Activated CD4-positive, alpha-beta T cell treated with anti-CD3 and anti-CD28 coated beads, Interleukin-2, amount 10 ng/mL, durations not matched to agents 7 days and 5 days (primary cell): ENCODE results near the gene BCKDHA. TPM values are rescaled to one million over a fixed set of nuclear protein-coding genes. Genes with fewer than 3 reads are reported as not detected.

Experiments used
- CTCF ChIA-PET: fragments of 350-600 bp; sonication (Branson Sonifier 250); formaldehyde crosslinking; loops from one replicate; lab custom pipeline; 2021; ENCODE audit warnings: antibody characterized with exemption; lab: Charles Lee
- POLR2A ChIA-PET: fragments of 350-600 bp; sonication (Branson Sonifier 250); formaldehyde crosslinking; loops from one replicate; lab custom pipeline; 2021; ENCODE audit warnings: antibody characterized with exemption; lab: Charles Lee
- DNase-seq: peaks from one replicate; pipeline ENCODE4 v3.0.0-alpha.2; 2020
- H3K27ac Mint-ChIP-seq: one replicate; pipeline ENCODE4 v1.8.0; 2021; ENCODE audit warnings: mild to moderate bottlenecking, moderate library complexity, mixed read lengths
- H3K27me3 Mint-ChIP-seq: one replicate; pipeline ENCODE4 v1.8.0; 2021; ENCODE audit warnings: mixed read lengths
- H3K36me3 Mint-ChIP-seq: one replicate; pipeline ENCODE4 v1.8.0; 2021; ENCODE audit warnings: low read depth, mixed read lengths
- H3K4me1 Mint-ChIP-seq: one replicate; pipeline ENCODE4 v1.8.0; 2021; ENCODE audit warnings: mixed read lengths
- H3K4me3 Mint-ChIP-seq: one replicate; pipeline ENCODE4 v1.8.0; 2021; ENCODE audit warnings: mild to moderate bottlenecking, moderate library complexity, mixed read lengths
- H3K9me3 Mint-ChIP-seq: one replicate; pipeline ENCODE4 v1.8.0; 2021; ENCODE audit warnings: mixed read lengths
- total RNA-seq, 2 experiments: library from RNA; stranded (reverse); gene quantifications; one replicate each; pipeline ENCODE4 v1.2.3, GENCODE V29; 2021

BCKDHA gene
- total RNA-seq, 2 experiments from 2014 or later = 12.7 TPM

DNA sequence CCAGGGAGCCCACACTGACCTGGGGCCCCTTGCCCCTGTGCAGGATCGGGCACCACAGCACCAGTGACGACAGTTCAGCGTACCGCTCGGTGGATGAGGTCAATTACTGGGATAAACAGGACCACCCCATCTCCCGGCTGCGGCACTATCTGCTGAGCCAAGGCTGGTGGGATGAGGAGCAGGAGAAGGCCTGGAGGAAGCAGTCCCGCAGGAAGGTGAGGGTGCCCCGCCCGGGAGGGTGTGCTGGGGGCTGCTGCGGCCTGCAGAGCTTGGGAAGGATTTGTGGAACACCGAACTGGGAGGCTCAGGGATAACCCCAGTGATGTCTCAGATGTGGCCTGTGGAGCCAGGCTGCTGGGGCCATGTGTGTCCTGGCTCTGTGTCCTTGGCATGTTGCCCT lies 25.3 kb downstream of the BCKDHA start:
- CTCF ChIA-PET = no interaction called here
- Mint-ChIP-seq H3K9me3 (no peaks in the 10 kb centered on the region), H3K27ac (no peak overlapping the region), H3K36me3 (peaks cover 18% of the 10 kb centered on the region), H3K4me3 (no peak overlapping the region), H3K27me3 (no peaks in the 10 kb centered on the region), H3K4me1 (peaks cover 26% of the 10 kb centered on the region)
- DNase-seq = no peak
- POLR2A ChIA-PET = no interaction called here

- CTCF ChIA-PET = interaction anchor here (0.6 to 1.0 kb wide), 3 partner anchors 26 to 217 kb away, joined by 3 to 4 read pairs (median 4); no protein-coding TSS in a partner anchor
- peaks cover 40% of the 10 kb centered on the region for H3K4me1 Mint-ChIP-seq
- no peaks in the 10 kb centered on the region for H3K9me3 Mint-ChIP-seq
- POLR2A ChIA-PET = no interaction called here
- H3K27ac Mint-ChIP-seq = peak overlapping the region; percentile 78
- H3K27me3 Mint-ChIP-seq = no peaks in the 10 kb centered on the region
- no peak overlapping the region for H3K4me3 Mint-ChIP-seq
- peaks cover 20% of the 10 kb centered on the region for H3K36me3 Mint-ChIP-seq
- no peak for DNase-seq
Measured at GRCh38 chr19:41424335-41425173, 26.9 kb downstream of the BCKDHA start.

DNA sequence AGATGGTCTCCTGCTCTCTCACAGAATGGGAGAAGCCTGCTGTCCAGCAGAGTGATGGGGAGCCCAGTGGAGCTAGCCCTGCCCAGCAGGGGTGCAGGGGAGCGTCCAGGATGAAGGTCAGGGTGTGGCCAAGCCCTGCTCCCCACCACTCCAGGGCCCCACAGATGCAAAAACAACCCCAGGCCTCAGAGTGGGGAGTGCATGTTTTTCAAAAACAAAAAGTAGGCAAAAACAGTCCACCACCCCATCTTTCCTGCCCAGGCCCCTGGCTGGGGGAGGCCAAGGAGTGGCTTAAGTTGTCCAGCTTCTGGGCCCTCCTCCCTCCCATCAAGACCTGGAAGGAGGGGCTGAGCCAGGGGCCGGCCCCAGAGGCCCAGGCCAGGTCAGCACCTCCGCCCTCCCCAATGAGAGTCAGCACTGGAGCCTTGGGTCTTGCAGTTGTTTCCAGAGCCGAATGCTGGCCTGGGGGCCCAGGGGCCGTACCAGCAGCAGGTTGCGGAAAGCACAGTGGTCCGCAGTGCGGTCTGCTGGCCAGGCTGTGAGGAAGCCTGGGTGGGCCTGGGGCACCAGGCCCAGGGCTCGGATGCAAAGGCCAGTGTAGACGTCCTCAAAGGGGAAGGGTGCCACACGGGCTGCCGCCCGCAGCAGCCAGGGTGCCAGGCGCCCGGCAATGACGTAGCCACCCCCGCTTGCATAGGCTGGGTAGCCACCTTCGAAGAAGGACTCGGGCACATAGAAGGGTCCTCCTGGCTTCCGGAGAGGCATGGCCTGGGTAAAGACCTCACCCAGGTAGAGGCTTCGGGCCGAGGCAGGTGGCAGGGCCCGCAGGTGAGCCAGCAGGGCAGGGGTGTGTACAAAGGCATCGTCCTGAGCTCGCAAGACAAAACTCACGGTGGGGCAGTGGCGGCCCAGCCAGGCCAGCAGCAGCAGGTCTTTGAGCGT lies 27.8 kb downstream of the BCKDHA start:
- no peaks in the 10 kb centered on the region for H3K9me3 Mint-ChIP-seq
- H3K36me3 Mint-ChIP-seq = peaks cover 12% of the 10 kb centered on the region
- H3K27ac Mint-ChIP-seq = peak overlapping the region; percentile 78
- no peak for DNase-seq
- CTCF ChIA-PET = no interaction called here
- peaks cover 40% of the 10 kb centered on the region for H3K4me1 Mint-ChIP-seq
- POLR2A ChIA-PET = interaction anchor here (0.7 kb wide), 1 partner anchor 194 kb away, joined by 5 read pairs; no protein-coding TSS in a partner anchor
- H3K27me3 Mint-ChIP-seq = no peaks in the 10 kb centered on the region
- H3K4me3 Mint-ChIP-seq = no peak overlapping the region

DNA sequence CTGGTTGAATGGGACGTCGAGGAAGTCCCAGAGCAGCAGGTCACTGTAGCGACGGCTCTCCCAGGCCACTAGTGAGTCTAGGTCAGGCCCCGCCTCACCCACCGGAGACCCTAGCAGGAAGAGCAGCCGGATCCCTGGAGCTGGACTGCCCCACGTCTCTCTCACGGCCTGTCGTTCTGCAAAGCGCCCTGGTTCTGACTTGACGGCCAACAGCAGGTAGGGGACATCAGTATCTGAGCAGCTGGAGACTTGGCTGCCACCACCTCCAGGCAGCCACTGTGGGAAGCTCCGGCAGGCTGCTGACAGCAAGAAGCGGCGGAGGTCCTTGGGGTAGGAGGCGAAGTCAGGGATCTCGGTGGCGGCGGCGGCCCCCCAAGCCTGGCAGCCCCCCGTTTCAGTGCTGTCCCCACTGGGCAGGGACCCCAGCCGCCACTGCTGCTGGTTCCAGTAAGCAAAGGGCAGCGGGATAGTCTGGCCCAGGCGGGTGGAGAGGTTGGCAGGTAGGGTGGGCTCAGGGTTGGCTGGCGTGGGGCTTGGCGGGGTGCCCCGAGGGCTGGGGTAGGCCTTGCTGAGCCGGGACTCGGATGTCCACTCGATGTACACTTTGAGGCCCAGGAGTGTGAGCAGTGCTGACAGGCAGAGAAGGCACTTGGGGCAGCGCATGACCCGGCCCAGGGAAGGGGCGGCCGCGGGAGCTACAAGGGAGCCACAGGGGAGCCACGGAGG lies 28.7 kb downstream of the BCKDHA start:
- H3K9me3 Mint-ChIP-seq = no peaks in the 10 kb centered on the region
- no peak overlapping the region for H3K4me3 Mint-ChIP-seq
- peaks cover 9% of the 10 kb centered on the region for H3K36me3 Mint-ChIP-seq
- ChIA-PET CTCF (no interaction called here), POLR2A (interaction anchor here (0.7 kb wide), 1 partner anchor 193 kb away, joined by 5 read pairs; no protein-coding TSS in a partner anchor)
- DNase-seq = no peak
- H3K4me1 Mint-ChIP-seq = peaks cover 42% of the 10 kb centered on the region
- H3K27me3 Mint-ChIP-seq = no peaks in the 10 kb centered on the region
- H3K27ac Mint-ChIP-seq = peak overlapping the region; percentile 77

- ChIA-PET CTCF (no interaction called here), POLR2A (no interaction called here)
- peak within 1 kb of the TSS; percentile 78 for H3K27ac Mint-ChIP-seq
- no peaks in the 10 kb centered on the region for H3K27me3 Mint-ChIP-seq
- H3K9me3 Mint-ChIP-seq = no peaks in the 10 kb centered on the region
- H3K4me1 Mint-ChIP-seq = peaks cover 42% of the 10 kb centered on the region
- peak within 1 kb of the TSS; percentile 73 for H3K4me3 Mint-ChIP-seq
- peaks cover 11% of the 10 kb centered on the region for H3K36me3 Mint-ChIP-seq
- DNase-seq = peak; percentile 51
Measured at GRCh38 chr19:41426952-41427646, 29.5 kb downstream of the BCKDHA start, which contains the start of gene B3GNT8. TSS of gene B3GNT8 (minus strand) at chr19:41427374. CDS start at chr19:41426778, 596 bp downstream.

- peak overlapping the region; percentile 78 for H3K27ac Mint-ChIP-seq
- H3K4me3 Mint-ChIP-seq = peak overlapping the region; percentile 73
- H3K27me3 Mint-ChIP-seq = no peaks in the 10 kb centered on the region
- peak; percentile 40 for DNase-seq
- CTCF ChIA-PET = interaction anchor here (0.8 to 1.7 kb wide), 2 partner anchors 11 to 23 kb away, joined by 3 to 4 read pairs; partner anchors contain the start of gene DMAC2
- peaks cover 15% of the 10 kb centered on the region for H3K36me3 Mint-ChIP-seq
- no peaks in the 10 kb centered on the region for H3K9me3 Mint-ChIP-seq
- POLR2A ChIA-PET = no interaction called here
- H3K4me1 Mint-ChIP-seq = peaks cover 42% of the 10 kb centered on the region
Measured at GRCh38 chr19:41427647-41428480, 30.2 kb downstream of the BCKDHA start.

GRCh38 chr19:41428481-41428859 lies 30.9 kb downstream of the BCKDHA start:
- POLR2A ChIA-PET = no interaction called here
- H3K4me1 Mint-ChIP-seq = peaks cover 42% of the 10 kb centered on the region

GRCh38 chr19:41430922-41431321 lies 33.3 kb downstream of the BCKDHA start:
- H3K9me3 Mint-ChIP-seq = no peaks in the 10 kb centered on the region
- no peak for DNase-seq
- no peak overlapping the region for H3K4me3 Mint-ChIP-seq
- CTCF ChIA-PET = interaction anchor here (0.5 to 1.5 kb wide), 4 partner anchors 9 to 130 kb away, joined by 3 to 10 read pairs (median 4); partner anchors contain the start of gene DMAC2
- H3K36me3 Mint-ChIP-seq = peaks cover 18% of the 10 kb centered on the region
- POLR2A ChIA-PET = no interaction called here
- H3K27ac Mint-ChIP-seq = no peak overlapping the region
- H3K4me1 Mint-ChIP-seq = peaks cover 35% of the 10 kb centered on the region
- no peaks in the 10 kb centered on the region for H3K27me3 Mint-ChIP-seq

More at GRCh38 chr19:41428481-41428859, 30.9 kb downstream of the BCKDHA start:
- DNase-seq = no peak
- Mint-ChIP-seq H3K4me3 (peak overlapping the region; percentile 73), H3K9me3 (no peaks in the 10 kb centered on the region), H3K27ac (peak overlapping the region; percentile 78), H3K36me3 (peaks cover 18% of the 10 kb centered on the region), H3K27me3 (no peaks in the 10 kb centered on the region)
- CTCF ChIA-PET = interaction anchor here (0.8 to 1.7 kb wide), 2 partner anchors 11 to 22 kb away, joined by 3 to 4 read pairs; partner anchors contain the start of gene DMAC2

DNA sequence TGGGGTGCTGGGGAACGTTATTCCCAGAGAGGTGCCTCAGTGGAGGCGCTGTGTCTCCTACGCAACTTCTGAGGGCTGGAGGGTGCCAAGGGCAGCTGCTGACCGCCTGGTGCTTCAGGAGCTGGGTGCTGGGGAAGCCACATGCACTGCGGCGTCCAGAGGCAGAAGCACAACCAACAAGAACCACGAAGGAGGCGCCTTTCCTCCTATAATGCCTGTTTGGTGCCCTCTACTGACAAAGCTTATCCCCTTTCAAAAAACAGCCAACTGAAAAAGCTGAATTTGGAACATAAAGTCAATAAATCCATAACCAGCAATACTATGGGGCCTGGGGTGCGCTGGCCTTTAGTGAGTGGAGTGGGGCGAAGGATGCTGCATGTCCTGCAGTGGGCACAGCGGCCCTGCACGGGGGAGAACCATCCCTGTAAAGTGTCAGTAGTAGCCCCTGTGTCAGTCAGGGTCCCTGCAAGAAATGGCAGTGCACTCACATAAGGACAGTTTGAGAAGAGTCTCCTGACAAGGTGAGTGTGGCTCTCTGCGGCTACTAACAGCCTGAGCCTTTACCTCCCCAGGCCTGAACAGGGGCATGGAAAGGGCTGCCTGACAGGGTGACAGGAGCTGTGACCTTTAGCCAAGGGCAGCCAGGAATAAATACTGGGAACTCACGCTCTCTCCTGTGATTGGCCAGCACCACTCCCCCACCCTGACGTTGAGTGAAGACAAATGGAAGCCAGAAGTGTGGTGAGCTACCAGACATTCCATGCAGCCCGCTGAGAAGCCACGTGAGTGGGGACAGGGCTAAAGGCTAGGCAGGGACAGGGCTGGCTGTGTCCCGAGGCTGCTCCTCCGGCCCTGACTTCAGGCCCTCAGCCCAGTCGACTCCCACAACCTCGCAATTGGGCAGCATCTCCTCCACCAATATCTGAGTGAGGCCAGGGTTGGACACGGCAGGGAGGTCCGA lies 34.1 kb downstream of the BCKDHA start:
- Mint-ChIP-seq H3K36me3 (peaks cover 23% of the 10 kb centered on the region), H3K4me3 (no peak overlapping the region), H3K27me3 (no peaks in the 10 kb centered on the region), H3K27ac (no peak overlapping the region), H3K4me1 (peaks cover 34% of the 10 kb centered on the region), H3K9me3 (no peaks in the 10 kb centered on the region)
- CTCF ChIA-PET = interaction anchor here (1.1 to 1.5 kb wide), 3 partner anchors 9 to 63 kb away, joined by 3 to 10 read pairs (median 4); partner anchors contain the start of gene DMAC2
- peak; percentile 30 for DNase-seq
- POLR2A ChIA-PET = no interaction called here

- Mint-ChIP-seq H3K27me3 (no peaks in the 10 kb centered on the region), H3K9me3 (no peaks in the 10 kb centered on the region), H3K27ac (no peak overlapping the region), H3K36me3 (peaks cover 27% of the 10 kb centered on the region), H3K4me1 (peaks cover 28% of the 10 kb centered on the region), H3K4me3 (no peak overlapping the region)
- POLR2A ChIA-PET = no interaction called here
- CTCF ChIA-PET = interaction anchor here (0.6 to 1.3 kb wide), 2 partner anchors 171 to 250 kb away, joined by 3 read pairs; no protein-coding TSS in a partner anchor
- DNase-seq = no peak
Measured at GRCh38 chr19:41433171-41433570, 35.6 kb downstream of the BCKDHA start.
